Subcutaneous adipose tissue (tissue), 4 donors: ENCODE measurements around the gene FA2H. TPM values are rescaled to one million over a fixed set of nuclear protein-coding genes. Genes with fewer than 3 reads are reported as not detected.

Experiments
- total RNA-seq, 4 donors: library from RNA; depleted of rRNA; stranded (reverse); fragments of >200 nt; gene quantifications; one replicate each; pipeline ENCODE4 v1.1.0, GENCODE V29; 2016
- TF ChIP-seq, protein P1 (sequence below): fragments of 450-650 bp; IDR thresholded peaks from one replicate; pipeline ENCODE4 v1.5.1; 2016; ENCODE audit warnings: low read depth, mild to moderate bottlenecking, control low read depth, antibody characterized with exemption, moderate library complexity

FA2H gene
- total RNA-seq, 4 donors from 2014 or later, result not detected

DNA sequence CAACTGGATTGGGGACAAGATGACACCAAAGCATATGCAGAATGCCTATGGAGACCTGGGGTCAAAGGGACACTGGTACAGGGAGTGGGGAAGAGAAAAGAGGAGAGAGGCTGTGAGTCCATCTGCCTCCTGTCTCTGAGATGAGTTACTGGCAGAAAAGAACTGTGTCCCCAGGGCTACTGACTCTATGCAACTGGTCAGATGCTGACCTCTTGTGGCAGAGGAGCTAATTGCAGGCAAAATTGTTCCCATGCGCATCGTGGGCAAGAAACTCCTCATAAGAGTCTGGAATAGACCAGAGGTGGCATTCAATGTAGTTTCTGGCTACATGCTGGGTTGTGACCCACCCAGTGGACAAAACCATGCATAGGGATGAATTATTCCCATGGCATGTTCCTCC is 47.9 kb downstream of the FA2H start:
- TF ChIP-seq, protein P1, sequence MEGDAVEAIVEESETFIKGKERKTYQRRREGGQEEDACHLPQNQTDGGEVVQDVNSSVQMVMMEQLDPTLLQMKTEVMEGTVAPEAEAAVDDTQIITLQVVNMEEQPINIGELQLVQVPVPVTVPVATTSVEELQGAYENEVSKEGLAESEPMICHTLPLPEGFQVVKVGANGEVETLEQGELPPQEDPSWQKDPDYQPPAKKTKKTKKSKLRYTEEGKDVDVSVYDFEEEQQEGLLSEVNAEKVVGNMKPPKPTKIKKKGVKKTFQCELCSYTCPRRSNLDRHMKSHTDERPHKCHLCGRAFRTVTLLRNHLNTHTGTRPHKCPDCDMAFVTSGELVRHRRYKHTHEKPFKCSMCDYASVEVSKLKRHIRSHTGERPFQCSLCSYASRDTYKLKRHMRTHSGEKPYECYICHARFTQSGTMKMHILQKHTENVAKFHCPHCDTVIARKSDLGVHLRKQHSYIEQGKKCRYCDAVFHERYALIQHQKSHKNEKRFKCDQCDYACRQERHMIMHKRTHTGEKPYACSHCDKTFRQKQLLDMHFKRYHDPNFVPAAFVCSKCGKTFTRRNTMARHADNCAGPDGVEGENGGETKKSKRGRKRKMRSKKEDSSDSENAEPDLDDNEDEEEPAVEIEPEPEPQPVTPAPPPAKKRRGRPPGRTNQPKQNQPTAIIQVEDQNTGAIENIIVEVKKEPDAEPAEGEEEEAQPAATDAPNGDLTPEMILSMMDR, result no peak

DNA sequence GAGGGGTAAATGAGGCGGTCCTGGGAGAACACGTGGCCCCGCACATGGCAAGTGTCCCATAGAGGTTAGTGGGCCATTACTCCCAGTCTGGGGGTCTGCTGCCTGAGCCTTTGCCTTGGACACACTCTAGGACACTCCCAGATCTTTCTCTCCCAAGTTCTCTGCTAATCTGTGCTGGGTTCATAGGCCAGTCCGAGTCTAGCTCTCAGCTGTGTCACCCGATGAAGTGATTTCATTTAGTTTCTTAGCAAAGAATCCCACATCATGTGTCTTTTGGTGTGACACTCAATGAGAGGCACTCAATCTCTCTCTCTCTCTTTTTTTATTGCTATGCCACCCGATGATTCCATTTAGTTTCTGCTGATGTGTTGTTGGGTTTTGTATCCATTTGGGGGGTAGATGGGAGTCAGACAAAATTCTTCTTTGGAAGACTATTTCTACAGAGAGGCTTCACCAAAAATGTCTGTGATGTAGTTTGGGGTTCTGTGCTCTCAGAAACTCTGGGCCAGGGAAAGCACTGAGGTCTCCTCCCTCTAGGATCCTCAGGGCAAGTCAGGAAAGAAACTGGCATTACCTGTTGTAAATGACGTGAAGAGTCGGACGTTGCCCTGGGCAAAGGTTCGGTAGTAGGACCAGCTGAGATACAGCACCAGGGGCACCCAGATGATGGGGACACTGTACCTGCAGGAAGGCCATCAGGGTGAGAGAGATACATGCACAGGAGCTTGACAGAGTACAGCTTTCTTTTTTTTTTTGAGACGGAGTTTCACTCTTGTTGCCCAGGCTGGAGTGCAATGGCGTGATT is 48.8 kb downstream of the FA2H start:
- TF ChIP-seq, protein P1, result no peak

DNA sequence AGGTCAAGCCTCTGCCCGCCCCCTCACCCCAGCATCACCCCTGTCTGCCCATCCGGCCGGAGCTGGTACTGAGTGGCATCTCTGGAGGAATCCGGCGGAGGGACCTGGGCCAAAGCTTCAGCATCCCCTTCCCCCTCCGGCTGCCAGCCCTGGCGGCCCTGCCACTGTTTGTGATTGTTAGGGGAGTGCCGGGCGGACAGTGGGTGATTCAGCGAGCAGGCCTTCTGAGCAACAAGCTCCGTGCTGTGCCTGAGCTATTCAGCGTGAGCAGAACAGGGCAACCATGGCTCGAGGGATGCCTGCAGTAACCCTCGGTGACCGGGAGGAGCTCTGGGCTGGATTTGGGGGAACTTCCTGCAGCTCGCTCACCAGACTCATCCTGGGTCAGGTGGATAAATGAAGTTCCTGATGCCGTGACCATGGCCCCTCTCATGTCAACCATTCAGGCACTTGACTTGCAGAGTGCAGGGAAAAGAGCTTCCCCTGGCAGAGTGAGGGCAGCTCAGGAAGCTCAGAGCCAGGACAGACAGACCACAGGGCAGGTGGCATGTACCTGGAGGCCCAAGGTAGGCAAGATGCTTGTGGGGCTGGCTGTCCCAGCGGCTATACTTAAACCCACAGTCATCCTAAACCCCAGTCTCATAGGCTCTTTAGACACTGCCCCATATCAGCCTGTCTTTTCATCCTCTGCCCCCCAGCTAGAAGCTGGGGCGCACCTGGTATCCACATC is 49.6 kb downstream of the FA2H start:
- TF ChIP-seq, protein P1, result no peak

DNA sequence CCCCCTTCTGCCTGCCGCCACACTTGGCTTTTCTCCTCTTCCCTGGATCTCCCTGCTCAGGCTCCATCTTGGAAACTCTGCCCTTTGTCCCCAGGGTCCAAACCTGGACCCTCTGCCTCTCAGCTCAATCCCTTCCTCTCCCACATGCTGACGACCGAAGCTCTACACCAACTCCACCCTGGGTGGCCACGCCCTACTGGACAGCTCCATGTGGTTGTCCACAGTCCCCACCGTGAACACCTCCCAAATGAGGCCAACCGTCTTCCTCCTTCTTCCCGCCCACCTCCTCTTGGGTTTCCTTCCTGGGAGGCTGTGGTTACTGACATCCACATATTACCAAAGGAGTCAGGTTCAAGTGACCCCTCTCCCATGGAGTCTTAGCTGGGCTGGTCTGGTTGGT is 51.4 kb downstream of the FA2H start:
- TF ChIP-seq, protein P1, result no peak

DNA sequence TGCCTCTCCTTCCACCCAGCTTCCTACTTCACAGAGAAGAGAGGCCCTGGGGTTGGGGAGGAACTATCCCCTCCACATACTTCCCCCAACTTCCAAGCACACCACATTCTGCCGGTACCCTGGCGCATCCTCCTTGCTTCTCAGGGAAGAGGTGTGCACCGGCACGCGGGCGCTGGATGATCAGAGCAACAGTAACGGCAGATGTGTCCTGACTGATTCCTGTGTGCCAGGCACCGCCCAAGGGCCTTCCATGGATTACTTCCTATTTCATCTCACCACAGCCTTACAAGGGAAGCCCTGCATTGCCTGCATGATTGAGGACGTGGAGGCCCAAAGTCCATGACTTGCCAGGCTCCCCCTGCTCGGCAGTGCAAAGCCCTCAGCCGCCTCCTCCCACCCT is 52.9 kb downstream of the FA2H start:
- TF ChIP-seq, protein P1, result no peak

DNA sequence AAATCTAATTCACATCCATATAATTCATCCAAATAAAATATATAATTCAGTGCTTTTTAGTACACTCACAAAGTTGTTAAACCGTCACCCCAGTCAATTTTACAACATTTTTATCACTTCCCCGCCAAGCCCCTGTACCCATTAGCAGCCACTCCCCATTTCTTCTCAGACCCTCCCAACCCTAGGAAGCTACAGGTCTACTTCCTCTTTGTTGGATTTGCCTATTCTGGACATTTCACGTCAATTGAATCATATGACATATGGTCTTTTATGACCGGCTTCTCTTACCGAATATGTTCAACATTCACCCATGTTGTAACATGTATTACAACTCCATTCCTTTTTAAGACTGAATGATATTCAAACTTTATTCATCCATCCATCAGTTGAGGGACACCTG is 54.0 kb downstream of the FA2H start:
- TF ChIP-seq, protein P1, result no peak
